Esophagus (tissue), 2 donors: ENCODE data around the gene SAMD11. TPM values are rescaled to one million over a fixed set of nuclear protein-coding genes. Genes with fewer than 3 reads are reported as not detected.
"Not testable (repeated sequence)": the region's sequence is repeated elsewhere in the genome, so short reads cannot be mapped to it uniquely, and the experiment has no call there.

Experiments used
- H3K27ac ChIP-seq, 2 donors: one replicate each; pipeline ENCODE4 v1.5.1; 2013; ENCODE audit warnings: low read depth in 2 of 2, mild to moderate bottlenecking in 2 of 2, inconsistent platforms in 1 of 2, low read length in 1 of 2, moderate library complexity in 1 of 2
- H3K27me3 ChIP-seq, 2 donors: one replicate each; pipeline ENCODE4 v1.6.1; 2013; ENCODE audit warnings: low read length in 2 of 2, control low read depth in 1 of 2, mild to moderate bottlenecking in 1 of 2; ENCODE audit not compliant: insufficient read depth in 2 of 2, control insufficient read depth in 1 of 2
- H3K36me3 ChIP-seq, 2 donors: one replicate each; pipeline ENCODE4 v1.6.1; 2013; ENCODE audit warnings: low read length in 1 of 2; ENCODE audit not compliant: control insufficient read depth in 2 of 2, insufficient read depth in 2 of 2
- H3K4me1 ChIP-seq, 2 donors: one replicate each; pipeline ENCODE4 v1.6.1; 2013; ENCODE audit warnings: low read length in 1 of 2; ENCODE audit not compliant: control insufficient read depth in 2 of 2, insufficient read depth in 2 of 2
- H3K4me3 ChIP-seq, 2 donors: one replicate each; pipeline ENCODE4 v1.5.1; 2013; ENCODE audit warnings: low read length in 2 of 2, mild to moderate bottlenecking in 2 of 2, low read depth in 1 of 2, moderate library complexity in 1 of 2
- H3K9me3 ChIP-seq, 2 donors: one replicate each; pipeline ENCODE4 v1.6.1; 2013; ENCODE audit warnings: mild to moderate bottlenecking in 2 of 2, low read depth in 1 of 2, low read length in 1 of 2, moderate library complexity in 1 of 2; ENCODE audit not compliant: control insufficient read depth in 2 of 2, insufficient read depth in 1 of 2
- WGBS, 2 donors: extraction: QIAGEN DNeasy Blood & Tissue Kit; methylation state at CpG; one replicate each; pipeline ENCODE4 v1.1.7; 2013; 5-methylcytosine and 5-hydroxymethylcytosine counted together
- polyA plus RNA-seq, 2 donors: library from polyadenylated mRNA; stranded (reverse); fragments of 200-250 nt; gene quantifications; one replicate each; pipeline ENCODE4 v1.2.3, GENCODE V29; 2013
- donor health status: healthy with polysubstance abuse.
- donor health status: Bipolar disorder and iron deficiency.

The SAMD11 gene
- polyA plus RNA-seq, 2 donors = 0.68 to 1.5 TPM

- WGBS, 2 donors = 83% methylated on average over 9 of the region's 9 CpGs
- not testable (repeated sequence) for H3K4me1 ChIP-seq, H3K27ac ChIP-seq, H3K9me3 ChIP-seq, H3K27me3 ChIP-seq, H3K4me3 ChIP-seq, H3K36me3 ChIP-seq
Observed at GRCh38 chr1:890234-890633, 33.5 kb upstream of the SAMD11 start.

GRCh38 chr1:890661-891060 is 33.1 kb upstream of the SAMD11 start:
- Histone ChIP-seq H3K4me3 (no peak overlapping the region), H3K9me3 (no peaks in the 10 kb centered on the region), H3K27me3 (no peaks in the 10 kb centered on the region), H3K36me3 (no peaks in the 10 kb centered on the region), H3K27ac (no peak overlapping the region), H3K4me1 (no peaks in the 10 kb centered on the region)
- 39 to 40% methylated on average over 3 of the region's 3 CpGs for WGBS, 2 donors

- H3K36me3 ChIP-seq = no peaks in the 10 kb centered on the region
- 58 to 62% methylated on average over 8 of the region's 8 CpGs for WGBS, 2 donors
- H3K27me3 ChIP-seq = peaks cover 0 to 3% of the 10 kb centered on the region in 2 donors
- H3K27ac ChIP-seq = no peak overlapping the region
- H3K4me3 ChIP-seq = no peak overlapping the region
- no peaks in the 10 kb centered on the region for H3K9me3 ChIP-seq
- H3K4me1 ChIP-seq = no peaks in the 10 kb centered on the region
Observed at GRCh38 chr1:897226-897625, 26.5 kb upstream of the SAMD11 start.

GRCh38 chr1:897951-898350 is 25.8 kb upstream of the SAMD11 start:
- WGBS, 2 donors = 73 to 75% methylated on average over 17 of the region's 17 CpGs
- H3K9me3 ChIP-seq, H3K4me1 ChIP-seq, H3K4me3 ChIP-seq, H3K27ac ChIP-seq, H3K27me3 ChIP-seq, H3K36me3 ChIP-seq: not testable (repeated sequence)

- WGBS, 2 donors = 81% methylated on average over 8 of the region's 8 CpGs
- Histone ChIP-seq H3K36me3 (no peaks in the 10 kb centered on the region), H3K9me3 (no peaks in the 10 kb centered on the region), H3K4me1 (no peaks in the 10 kb centered on the region), H3K27ac (no peak overlapping the region), H3K27me3 (peaks cover 0 to 3% of the 10 kb centered on the region in 2 donors), H3K4me3 (no peak overlapping the region)
Observed at GRCh38 chr1:899636-900317, 23.9 kb upstream of the SAMD11 start.

- H3K9me3 ChIP-seq = no peaks in the 10 kb centered on the region
- no peak overlapping the region for H3K27ac ChIP-seq
- peaks cover 0 to 3% of the 10 kb centered on the region in 2 donors for H3K27me3 ChIP-seq
- no peaks in the 10 kb centered on the region for H3K36me3 ChIP-seq
- 73 to 74% methylated on average over 18 of the region's 18 CpGs for WGBS, 2 donors
- H3K4me1 ChIP-seq = no peaks in the 10 kb centered on the region
- H3K4me3 ChIP-seq = no peak overlapping the region
Observed at GRCh38 chr1:901108-901859, 22.4 kb upstream of the SAMD11 start.

- no peaks in the 10 kb centered on the region for H3K36me3 ChIP-seq
- no peak overlapping the region for H3K27ac ChIP-seq
- H3K27me3 ChIP-seq = peaks cover 0 to 3% of the 10 kb centered on the region in 2 donors
- 95% methylated on average over 21 of the region's 21 CpGs for WGBS, 2 donors
- H3K4me1 ChIP-seq = peaks cover 0 to 2% of the 10 kb centered on the region in 2 donors
- H3K9me3 ChIP-seq = no peaks in the 10 kb centered on the region
- no peak overlapping the region for H3K4me3 ChIP-seq
Observed at GRCh38 chr1:902802-903201, 20.9 kb upstream of the SAMD11 start.

- Histone ChIP-seq H3K27me3 (peaks cover 0 to 3% of the 10 kb centered on the region in 2 donors), H3K9me3 (no peaks in the 10 kb centered on the region), H3K27ac (no peak overlapping the region), H3K4me3 (no peak overlapping the region), H3K4me1 (peaks cover 0 to 2% of the 10 kb centered on the region in 2 donors), H3K36me3 (no peaks in the 10 kb centered on the region)
- WGBS, 2 donors = 92% methylated on average over 10 of the region's 10 CpGs
Observed at GRCh38 chr1:903305-903704, 20.4 kb upstream of the SAMD11 start.

GRCh38 chr1:903721-904271 is 19.9 kb upstream of the SAMD11 start:
- H3K9me3 ChIP-seq = no peaks in the 10 kb centered on the region
- peaks cover 0 to 2% of the 10 kb centered on the region in 2 donors for H3K4me1 ChIP-seq
- H3K27me3 ChIP-seq = peaks cover 0 to under 1% of the 10 kb centered on the region in 2 donors
- H3K36me3 ChIP-seq = no peaks in the 10 kb centered on the region
- no peak overlapping the region for H3K27ac ChIP-seq
- peak overlapping the region in 1 of 2 donors; percentile 16 for H3K4me3 ChIP-seq
- WGBS, 2 donors = 73 to 86% methylated on average over 21 of the region's 21 CpGs
